Measurements from ENCODE around the gene GJD2. TPM values are rescaled to one million over a fixed set of nuclear protein-coding genes. Genes with fewer than 3 reads are reported as not detected.

GJD2 gene
- total RNA-seq, 1 donor from 2014 or later: not detected

GRCh38 chr15:34780725-34781124, 25.9 kb upstream of the GJD2 start:
- DNase-seq (ENCODE audit: missing footprints) (no peak), ATAC-seq (no peak)
- intact Hi-C loops (cut with DNase I): no loop called here

- intact Hi-C loops (cut with DNase I): no loop called here
- ATAC-seq (no peak), DNase-seq (ENCODE audit: missing footprints) (no peak)
These were observed 21.9 kb upstream of the GJD2 start for GRCh38 chr15:34776606-34777105.

GRCh38 chr15:34773917-34774316, 19.1 kb upstream of the GJD2 start:
- intact Hi-C loops (cut with DNase I): no loop called here
- DNase-seq (ENCODE audit: missing footprints): no peak
- no peak for ATAC-seq

- DNase-seq (ENCODE audit: missing footprints) (no peak), ATAC-seq (no peak)
- intact Hi-C loops (cut with DNase I): no loop called here
These were observed 18.2 kb upstream of the GJD2 start for GRCh38 chr15:34773013-34773412.

- ATAC-seq (no peak), DNase-seq (ENCODE audit: missing footprints) (no peak)
These were observed 17.5 kb upstream of the GJD2 start for GRCh38 chr15:34772312-34772711.

GRCh38 chr15:34769711-34770110, 14.9 kb upstream of the GJD2 start:
- intact Hi-C loops (cut with DNase I): no loop called here
- DNase-seq (ENCODE audit: missing footprints) (no peak), ATAC-seq (no peak)

More at GRCh38 chr15:34772312-34772711, 17.5 kb upstream of the GJD2 start:
- intact Hi-C loops (cut with DNase I): no loop called here

- ATAC-seq (no peak), DNase-seq (ENCODE audit: missing footprints) (no peak)
- intact Hi-C loops (cut with DNase I): no loop called here
These were observed 13.7 kb upstream of the GJD2 start for GRCh38 chr15:34768530-34768929.

- ATAC-seq: no peak
- intact Hi-C loops (cut with DNase I): no loop called here
- DNase-seq (ENCODE audit: missing footprints): no peak
These were observed 10.9 kb upstream of the GJD2 start for GRCh38 chr15:34765741-34766140.

- intact Hi-C loops (cut with DNase I): no loop called here
- no peak for DNase-seq (ENCODE audit: missing footprints)
- ATAC-seq: no peak
These were observed 6.1 kb upstream of the GJD2 start for GRCh38 chr15:34760909-34761308.

- no peak for DNase-seq (ENCODE audit: missing footprints)
- intact Hi-C loops (cut with DNase I): no loop called here
These were observed 5.2 kb upstream of the GJD2 start for GRCh38 chr15:34759992-34760391.

GRCh38 chr15:34759347-34759746, 4.5 kb upstream of the GJD2 start:
- DNase-seq (ENCODE audit: missing footprints) (no peak), ATAC-seq (no peak)
- intact Hi-C loops (cut with DNase I): no loop called here

More at GRCh38 chr15:34759992-34760391, 5.2 kb upstream of the GJD2 start:
- ATAC-seq: no peak

GRCh38 chr15:34757262-34757661, 2.5 kb upstream of the GJD2 start:
- ATAC-seq (no peak), DNase-seq (ENCODE audit: missing footprints) (no peak)
- intact Hi-C loops (cut with DNase I): no loop called here

GRCh38 chr15:34755419-34755773, 598 bp upstream of the GJD2 start:
- ATAC-seq: no peak
- no peak for DNase-seq (ENCODE audit: missing footprints)
- intact Hi-C loops (cut with DNase I): no loop called here

GRCh38 chr15:34754171-34754601, 612 bp downstream of the GJD2 start:
- DNase-seq (ENCODE audit: missing footprints): no peak
- intact Hi-C loops (cut with DNase I): no loop called here
- ATAC-seq: no peak

GRCh38 chr15:34753236-34753894, 1.4 kb downstream of the GJD2 start:
- ATAC-seq: no peak
- no peak for DNase-seq (ENCODE audit: missing footprints)
- intact Hi-C loops (cut with DNase I): no loop called here

- no peak for ATAC-seq
- no peak for DNase-seq (ENCODE audit: missing footprints)
- intact Hi-C loops (cut with DNase I): no loop called here
These were observed 5.1 kb downstream of the GJD2 start for GRCh38 chr15:34749691-34750090.

GRCh38 chr15:34739346-34739745, 15.5 kb downstream of the GJD2 start:
- intact Hi-C loops (cut with DNase I): loop anchor here (5.0 kb wide), 1 partner anchor 48 kb away; no protein-coding TSS in a partner anchor
- ATAC-seq (no peak), DNase-seq (ENCODE audit: missing footprints) (no peak)

GRCh38 chr15:34738002-34738401, 16.8 kb downstream of the GJD2 start:
- no peak for DNase-seq (ENCODE audit: missing footprints)
- no peak for ATAC-seq
- intact Hi-C loops (cut with DNase I): loop anchor here (5.0 kb wide), 1 partner anchor 49 kb away; no protein-coding TSS in a partner anchor

- peak; percentile 21 for DNase-seq (ENCODE audit: missing footprints)
- intact Hi-C loops (cut with DNase I): loop anchor here (5.0 kb wide), 1 partner anchor 50 kb away; no protein-coding TSS in a partner anchor
- peak; percentile 91 for ATAC-seq
These were observed 17.3 kb downstream of the GJD2 start for GRCh38 chr15:34737477-34737876.

GRCh38 chr15:34734303-34734702, 20.5 kb downstream of the GJD2 start:
- intact Hi-C loops (cut with DNase I): no loop called here
- ATAC-seq (no peak), DNase-seq (ENCODE audit: missing footprints) (no peak)

GRCh38 chr15:34733621-34734020, 21.2 kb downstream of the GJD2 start:
- DNase-seq (ENCODE audit: missing footprints) (no peak), ATAC-seq (no peak)
- intact Hi-C loops (cut with DNase I): no loop called here
